Activated CD8-positive, alpha-beta T cell treated with anti-CD3 and anti-CD28 coated beads for 36 hours (primary cell): ENCODE measurements around the gene CASKIN2. TPM values are rescaled to one million over a fixed set of nuclear protein-coding genes. Genes with fewer than 3 reads are reported as not detected.

Experiments
- ATAC-seq: fragments of 200-7000 bp; cut with Tn5 transposase; one replicate; pipeline ENCODE4 v1.10.0; 2021; ENCODE audit warnings: mild to moderate bottlenecking, moderate library complexity
- CTCF ChIA-PET: fragments of 350-600 bp; sonication (Branson Sonifier 250); formaldehyde crosslinking; loops from one replicate; lab custom pipeline; 2021; ENCODE audit warnings: antibody characterized with exemption; lab: Charles Lee
- POLR2A ChIA-PET: fragments of 350-600 bp; sonication (Branson Sonifier 250); formaldehyde crosslinking; loops from one replicate; lab custom pipeline; 2021; ENCODE audit warnings: antibody characterized with exemption; lab: Charles Lee
- DNase-seq: peaks from one replicate; pipeline ENCODE4 v3.0.0-alpha.2; 2020
- H3K27ac Mint-ChIP-seq: one replicate; pipeline ENCODE4 v1.8.0; 2021; ENCODE audit warnings: mild to moderate bottlenecking, mixed read lengths
- H3K27me3 Mint-ChIP-seq: one replicate; pipeline ENCODE4 v1.8.0; 2021; ENCODE audit warnings: mixed read lengths
- H3K36me3 Mint-ChIP-seq: one replicate; pipeline ENCODE4 v1.8.0; 2021; ENCODE audit warnings: low read depth, mixed read lengths
- H3K4me1 Mint-ChIP-seq: one replicate; pipeline ENCODE4 v1.8.0; 2021; ENCODE audit warnings: low read depth, mixed read lengths
- H3K4me3 Mint-ChIP-seq: one replicate; pipeline ENCODE4 v1.8.0; 2021; ENCODE audit warnings: mild to moderate bottlenecking, moderate library complexity, mixed read lengths
- H3K9me3 Mint-ChIP-seq: one replicate; pipeline ENCODE4 v1.8.0; 2021; ENCODE audit warnings: mixed read lengths
- CTCF ChIP-seq: fragments of 200-600 bp; IDR thresholded peaks from one replicate; pipeline ENCODE4 v1.8.0; 2022; ENCODE audit warnings: antibody characterized with exemption, mild to moderate bottlenecking
- intact Hi-C: fragments of 100-400 bp; cut with micrococcal nuclease; formaldehyde crosslinking; loops from one replicate; pipeline ENCODE4 v1.10.0; 2022
- total RNA-seq, 2 experiments: library from RNA; stranded (reverse); gene quantifications; one replicate each; pipeline ENCODE4 v1.2.3, GENCODE V29; 2021

The CASKIN2 gene
- total RNA-seq, 2 experiments from 2014 or later = 2.2 to 2.5 TPM

DNA sequence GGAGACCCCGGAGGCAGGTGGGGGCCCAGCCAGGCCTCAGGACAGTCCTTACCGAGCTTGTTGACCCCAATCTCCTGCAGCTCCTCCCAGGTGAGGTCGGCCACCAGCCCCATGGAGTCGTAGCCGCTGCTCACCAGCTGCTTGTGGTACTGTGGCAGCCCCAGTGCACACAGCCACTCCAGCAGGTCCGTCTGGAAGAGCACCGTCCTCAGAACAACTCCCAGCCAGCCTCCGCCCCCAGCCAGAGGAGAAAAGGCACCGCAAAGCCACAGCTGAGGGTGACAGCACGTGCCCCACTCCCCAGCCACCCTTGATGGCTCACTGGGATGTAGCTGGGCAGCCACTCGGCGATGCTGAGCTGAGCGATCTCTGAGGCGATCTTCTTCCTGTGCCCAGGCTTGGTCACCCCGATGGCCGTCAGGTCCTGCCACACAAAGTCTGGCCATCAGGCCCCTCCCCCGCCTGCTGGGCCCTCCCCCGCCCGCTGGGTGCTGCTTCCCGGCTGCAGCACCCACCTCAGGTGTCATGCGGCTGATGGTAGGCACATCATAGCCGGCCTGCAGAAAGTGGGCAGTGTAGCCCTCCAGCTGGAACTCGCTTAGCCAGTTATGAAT lies 11.9 kb downstream of the CASKIN2 start:
- no peaks in the 10 kb centered on the region for H3K27me3 Mint-ChIP-seq
- no peak for DNase-seq
- no peaks in the 10 kb centered on the region for H3K9me3 Mint-ChIP-seq
- ChIA-PET CTCF (interaction anchor here (0.6 to 2.0 kb wide), 8 partner anchors 13 to 130 kb away, joined by 3 to 4 read pairs (median 3); partner anchors contain the start of genes SMIM5 and TSEN54), POLR2A (interaction anchor here (1.4 kb wide), 1 partner anchor 13 kb away, joined by 4 read pairs; the partner anchor contains the start of gene TSEN54)
- no peaks in the 10 kb centered on the region for H3K4me1 Mint-ChIP-seq
- H3K27ac Mint-ChIP-seq = no peak overlapping the region
- ATAC-seq = no peak
- intact Hi-C loops = no loop called here
- no peak overlapping the region for H3K4me3 Mint-ChIP-seq
- no peak for TF ChIP-seq CTCF
- H3K36me3 Mint-ChIP-seq = peaks cover 4% of the 10 kb centered on the region

- POLR2A ChIA-PET = interaction anchor here (1.4 kb wide), 1 partner anchor 14 kb away, joined by 4 read pairs; the partner anchor contains the start of gene TSEN54
These were observed 12.5 kb downstream of the CASKIN2 start for GRCh38 chr17:75502721-75503329.

GRCh38 chr17:75502072-75502720 lies 13.1 kb downstream of the CASKIN2 start:
- POLR2A ChIA-PET = no interaction called here
- no peak overlapping the region for H3K4me3 Mint-ChIP-seq
- peaks cover 5% of the 10 kb centered on the region for H3K4me1 Mint-ChIP-seq
- no peaks in the 10 kb centered on the region for H3K9me3 Mint-ChIP-seq
- H3K27me3 Mint-ChIP-seq = no peaks in the 10 kb centered on the region
- no peak overlapping the region for H3K27ac Mint-ChIP-seq
- CTCF ChIA-PET = interaction anchor here (0.9 kb wide), 1 partner anchor 75 kb away, joined by 4 read pairs; no protein-coding TSS in a partner anchor
- TF ChIP-seq CTCF = no peak
- H3K36me3 Mint-ChIP-seq = peaks cover 4% of the 10 kb centered on the region
- DNase-seq (no peak), ATAC-seq (no peak)
- intact Hi-C loops = no loop called here

More at GRCh38 chr17:75502721-75503329, 12.5 kb downstream of the CASKIN2 start:
- Mint-ChIP-seq H3K27ac (no peak overlapping the region), H3K4me3 (no peak overlapping the region), H3K36me3 (peaks cover 4% of the 10 kb centered on the region), H3K27me3 (no peaks in the 10 kb centered on the region), H3K9me3 (no peaks in the 10 kb centered on the region), H3K4me1 (peaks cover 3% of the 10 kb centered on the region)
- intact Hi-C loops = no loop called here
- CTCF ChIA-PET = interaction anchor here (0.6 to 1.3 kb wide), 5 partner anchors 14 to 76 kb away, joined by 3 to 4 read pairs (median 3); partner anchors contain the start of gene TSEN54
- no peak for TF ChIP-seq CTCF
- ATAC-seq = no peak
- no peak for DNase-seq

- DNase-seq (no peak), ATAC-seq (no peak)
- Mint-ChIP-seq H3K4me3 (no peak overlapping the region), H3K27ac (no peak overlapping the region), H3K9me3 (no peaks in the 10 kb centered on the region), H3K36me3 (peaks cover 4% of the 10 kb centered on the region), H3K27me3 (no peaks in the 10 kb centered on the region), H3K4me1 (peaks cover 5% of the 10 kb centered on the region)
- TF ChIP-seq CTCF = no peak
- intact Hi-C loops = no loop called here
- POLR2A ChIA-PET = no interaction called here
- CTCF ChIA-PET = no interaction called here
These were observed 13.8 kb downstream of the CASKIN2 start for GRCh38 chr17:75501378-75502071.
